BJ (cell line): Measurements from ENCODE around the gene DDX19B. TPM values are rescaled to one million over a fixed set of nuclear protein-coding genes. Genes with fewer than 3 reads are reported as not detected.

Source experiments
- CTCF ChIA-PET: fragments of 350-600 bp; formaldehyde crosslinking; extraction: SDS; loops from one replicate; lab custom pipeline; 2021; ENCODE audit warnings: antibody characterized with exemption, inconsistent platforms; lab: Yijun Ruan, JAX
- POLR2A ChIA-PET: fragments of 300-600 bp; sonication (Branson Sonifier 250); formaldehyde crosslinking; extraction: SDS; loops from one replicate; lab custom pipeline; 2021; ENCODE audit warnings: antibody characterized with exemption; lab: Charles Lee
- DNase-seq: peaks from one replicate; pipeline ENCODE4 v3.0.0-alpha.2; 2011; ENCODE audit warnings: low read depth
- H3K27me3 ChIP-seq: 2 replicates; pipeline ENCODE4 v1.6.0; 2011; ENCODE audit warnings: low read length; ENCODE audit not compliant: control insufficient read depth, insufficient read depth
- H3K36me3 ChIP-seq: 2 replicates; pipeline ENCODE4 v1.5.1; 2011; ENCODE audit warnings: low read length; ENCODE audit not compliant: control insufficient read depth, insufficient read depth
- H3K4me3 ChIP-seq: 2 replicates; pipeline ENCODE4 v1.5.1; 2011; ENCODE audit warnings: low read depth, mild to moderate bottlenecking, control low read depth, low read length
- CTCF ChIP-seq: IDR thresholded peaks from 2 replicates; pipeline ENCODE4 v1.5.1; 2011; ENCODE audit warnings: low read depth, mild to moderate bottlenecking, control low read depth, inconsistent platforms, low read length, moderate library complexity; ENCODE audit not compliant: insufficient read depth
- polyA plus RNA-seq: library from polyadenylated mRNA; depleted of rRNA; stranded (reverse); fragments of >200 nt; gene quantifications from 2 replicates; pipeline ENCODE4 v1.2.3, GENCODE V29; 2011; rRNA removed
- small RNA-seq: library from RNA; depleted of rRNA; stranded (forward); fragments of <200 nt; gene quantifications from one replicate; pipeline ENCODE3, GENCODE V24; 2012; ENCODE audit warnings: low replicate concordance, low read depth; ENCODE audit not compliant: insufficient read length

The DDX19B gene
- polyA plus RNA-seq, 1 experiment, result 55.9 TPM

- no peak for DNase-seq
- ChIA-PET CTCF (no interaction called here), POLR2A (no interaction called here)
- no peak for TF ChIP-seq CTCF
- Histone ChIP-seq H3K4me3 (no peak overlapping the region), H3K27me3 (no peaks in the 10 kb centered on the region), H3K36me3 (peaks cover 15% of the 10 kb centered on the region)
These were observed 84.5 kb downstream of the DDX19B start for GRCh38 chr16:70383421-70383960.

Small RNA genes within 50 kb of the gene (small RNA-seq; reads per million reads assigned to genes)
- gene RN7SL279P, result not detected

Other genes starting within 250 kb of the DDX19B start
- 25.2 and 32.0 TPM in 2 replicates for gene PDPR, start 184.9 kb upstream of the DDX19B start, polyA plus RNA-seq
- 0.05 TPM in 1 of 2 replicates, not detected in the other for gene CLEC18C, start 125.4 kb upstream of the DDX19B start, polyA plus RNA-seq
- gene EXOSC6, start 47.2 kb upstream of the DDX19B start, polyA plus RNA-seq, result 10.6 and 14.9 TPM in 2 replicates
- 178 and 234 TPM in 2 replicates for gene AARS1, start 9.7 kb upstream of the DDX19B start, polyA plus RNA-seq
- 39.5 and 42.9 TPM in 2 replicates for gene DDX19A, start 47.7 kb downstream of the DDX19B start, polyA plus RNA-seq
- gene ST3GAL2, start 139.9 kb downstream of the DDX19B start, polyA plus RNA-seq, result 20.3 and 24.7 TPM in 2 replicates
- gene FCSK, start 155.4 kb downstream of the DDX19B start, polyA plus RNA-seq, result 4.7 and 9.0 TPM in 2 replicates
- gene COG4, start 224.4 kb downstream of the DDX19B start, polyA plus RNA-seq, result 54.3 and 71.7 TPM in 2 replicates
- 89.5 and 96.2 TPM in 2 replicates for gene SF3B3, start 224.6 kb downstream of the DDX19B start, polyA plus RNA-seq